Liver (tissue), 3 donors: ENCODE results near the gene LPP.

ENCODE experiments used
- EGR1 ChIP-seq, 2 donors: IDR thresholded peaks; 2 replicates each; pipeline ENCODE4 v1.6.1; 2016 to 2018; ENCODE audit warnings: antibody characterized with exemption in 2 of 2, low read depth in 2 of 2
- JUND ChIP-seq, 2 donors: IDR thresholded peaks; 2 replicates each; pipeline ENCODE4 v1.6.1; 2016; ENCODE audit warnings: antibody characterized with exemption in 2 of 2
- MAX ChIP-seq: IDR thresholded peaks from 2 replicates; pipeline ENCODE4 v1.6.1; 2016; ENCODE audit warnings: antibody characterized with exemption
- REST ChIP-seq: IDR thresholded peaks from 2 replicates; pipeline ENCODE4 v1.6.1; 2016; ENCODE audit warnings: antibody characterized with exemption, mild to moderate bottlenecking
- TAF1 ChIP-seq: conservative IDR thresholded peaks from 2 replicates; pipeline ENCODE4 v1.6.1; 2016; ENCODE audit warnings: antibody characterized with exemption, mild to moderate bottlenecking
- YY1 ChIP-seq: IDR thresholded peaks from 2 replicates; pipeline ENCODE4 v1.6.1; 2016; ENCODE audit warnings: antibody characterized with exemption, mild to moderate bottlenecking
- TF ChIP-seq, protein P1 (sequence below): fragments of 150-350 bp; IDR thresholded peaks from 2 replicates; pipeline ENCODE4 v1.5.1; 2017; ENCODE audit warnings: improper control_type of control experiment, low read depth, low read length; ENCODE audit not compliant: missing input control
- TF ChIP-seq, protein P2 (sequence below): IDR thresholded peaks from 2 replicates; pipeline ENCODE4 v1.6.1; 2016; ENCODE audit warnings: antibody characterized with exemption
- donor health status: healthy.
- donor health status: healthy.

- TF ChIP-seq, protein P1, sequence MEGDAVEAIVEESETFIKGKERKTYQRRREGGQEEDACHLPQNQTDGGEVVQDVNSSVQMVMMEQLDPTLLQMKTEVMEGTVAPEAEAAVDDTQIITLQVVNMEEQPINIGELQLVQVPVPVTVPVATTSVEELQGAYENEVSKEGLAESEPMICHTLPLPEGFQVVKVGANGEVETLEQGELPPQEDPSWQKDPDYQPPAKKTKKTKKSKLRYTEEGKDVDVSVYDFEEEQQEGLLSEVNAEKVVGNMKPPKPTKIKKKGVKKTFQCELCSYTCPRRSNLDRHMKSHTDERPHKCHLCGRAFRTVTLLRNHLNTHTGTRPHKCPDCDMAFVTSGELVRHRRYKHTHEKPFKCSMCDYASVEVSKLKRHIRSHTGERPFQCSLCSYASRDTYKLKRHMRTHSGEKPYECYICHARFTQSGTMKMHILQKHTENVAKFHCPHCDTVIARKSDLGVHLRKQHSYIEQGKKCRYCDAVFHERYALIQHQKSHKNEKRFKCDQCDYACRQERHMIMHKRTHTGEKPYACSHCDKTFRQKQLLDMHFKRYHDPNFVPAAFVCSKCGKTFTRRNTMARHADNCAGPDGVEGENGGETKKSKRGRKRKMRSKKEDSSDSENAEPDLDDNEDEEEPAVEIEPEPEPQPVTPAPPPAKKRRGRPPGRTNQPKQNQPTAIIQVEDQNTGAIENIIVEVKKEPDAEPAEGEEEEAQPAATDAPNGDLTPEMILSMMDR = no peak
- no peak for TF ChIP-seq MAX
- no peak for TF ChIP-seq TAF1
- no peak for TF ChIP-seq JUND (IDR thresholded peaks at IDR 0.05)
- TF ChIP-seq REST = no peak
- TF ChIP-seq, protein P2, sequence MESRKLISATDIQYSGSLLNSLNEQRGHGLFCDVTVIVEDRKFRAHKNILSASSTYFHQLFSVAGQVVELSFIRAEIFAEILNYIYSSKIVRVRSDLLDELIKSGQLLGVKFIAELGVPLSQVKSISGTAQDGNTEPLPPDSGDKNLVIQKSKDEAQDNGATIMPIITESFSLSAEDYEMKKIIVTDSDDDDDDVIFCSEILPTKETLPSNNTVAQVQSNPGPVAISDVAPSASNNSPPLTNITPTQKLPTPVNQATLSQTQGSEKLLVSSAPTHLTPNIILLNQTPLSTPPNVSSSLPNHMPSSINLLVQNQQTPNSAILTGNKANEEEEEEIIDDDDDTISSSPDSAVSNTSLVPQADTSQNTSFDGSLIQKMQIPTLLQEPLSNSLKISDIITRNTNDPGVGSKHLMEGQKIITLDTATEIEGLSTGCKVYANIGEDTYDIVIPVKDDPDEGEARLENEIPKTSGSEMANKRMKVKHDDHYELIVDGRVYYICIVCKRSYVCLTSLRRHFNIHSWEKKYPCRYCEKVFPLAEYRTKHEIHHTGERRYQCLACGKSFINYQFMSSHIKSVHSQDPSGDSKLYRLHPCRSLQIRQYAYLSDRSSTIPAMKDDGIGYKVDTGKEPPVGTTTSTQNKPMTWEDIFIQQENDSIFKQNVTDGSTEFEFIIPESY = no peak
- TF ChIP-seq EGR1 (IDR thresholded peaks at IDR 0.05; ENCODE audit: low read depth in 2 of 2) = no peak
- no peak for TF ChIP-seq YY1
Observed at GRCh38 chr3:188465311-188465710, 311.4 kb downstream of the LPP start.
